GM12878 (cell line): ENCODE data around the gene DARS1. TPM values are rescaled to one million over a fixed set of nuclear protein-coding genes. Genes with fewer than 3 reads are reported as not detected.

ENCODE experiments used
- ATF7 ChIP-seq: fragments of 450-650 bp; IDR thresholded peaks from 2 replicates; pipeline ENCODE4 v1.6.1; 2016; ENCODE audit warnings: low read depth, mild to moderate bottlenecking
- BMI1 ChIP-seq: fragments of 450-650 bp; IDR thresholded peaks from 2 replicates; pipeline ENCODE4 v1.6.1; 2016; ENCODE audit warnings: mild to moderate bottlenecking, moderate library complexity, borderline replicate concordance
- CTCF ChIP-seq, 3 experiments: IDR thresholded peaks in 2 of 3; conservative IDR thresholded peaks in 1 of 3; 2 replicates each; pipeline ENCODE4 v1.5.1; 2011; ENCODE audit warnings: low read depth in 3 of 3, low read length in 3 of 3, mild to moderate bottlenecking in 3 of 3, control low read depth in 2 of 3, moderate library complexity in 2 of 3, inconsistent platforms in 1 of 3, mixed read lengths in 1 of 3; ENCODE audit not compliant: control insufficient read depth in 2 of 3, insufficient read depth in 1 of 3; ENCODE audit errors: extremely low read depth in 1 of 3
- MTA2 ChIP-seq: fragments of 450-650 bp; IDR thresholded peaks from 2 replicates; pipeline ENCODE4 v1.6.1; 2016; ENCODE audit warnings: low read depth, mild to moderate bottlenecking, moderate library complexity
- NR2C2 ChIP-seq: IDR thresholded peaks from 2 replicates; pipeline ENCODE4 v1.6.1; 2011; ENCODE audit warnings: borderline replicate concordance, low read depth; ENCODE audit not compliant: control insufficient read depth, insufficient read length
- POLR2AphosphoS2 ChIP-seq: IDR thresholded peaks from 2 replicates; pipeline ENCODE4 v1.6.1; 2011; ENCODE audit warnings: low read depth, mild to moderate bottlenecking, low read length, improper control_type of control experiment, moderate library complexity
- REST ChIP-seq: IDR thresholded peaks from 2 replicates; pipeline ENCODE4 v1.6.1; 2012; ENCODE audit warnings: mild to moderate bottlenecking, low read depth, low read length
- SMARCA5 ChIP-seq: fragments of 450-650 bp; IDR thresholded peaks from 2 replicates; pipeline ENCODE4 v1.6.1; 2017; ENCODE audit warnings: mild to moderate bottlenecking
- SP1 ChIP-seq: IDR thresholded peaks from one replicate; pipeline ENCODE4 v1.6.1; 2011; ENCODE audit warnings: low read depth, low read length
- YY1 ChIP-seq: IDR thresholded peaks from 2 replicates; pipeline ENCODE4 v1.6.1; 2011; ENCODE audit warnings: low read depth, mild to moderate bottlenecking, low read length
- ZNF622 ChIP-seq: fragments of 450-650 bp; IDR thresholded peaks from 2 replicates; pipeline ENCODE4 v1.6.1; 2017; ENCODE audit warnings: mild to moderate bottlenecking, inconsistent platforms
- polyA plus RNA-seq, 11 experiments: library from polyadenylated mRNA; depleted of rRNA in 4 of 11; unstranded in 6 of 11; stranded (reverse) in 5 of 11; fragments of >200 nt; fragmentation: Nextera tagmentation in 4 of 11; fragmentation: Illumina TruSeq in 1 of 11; extraction: Ambion mirVana in 4 of 11; extraction: Trizol in 1 of 11; gene quantifications; 1 replicate in 1 of 11; 2 replicates in 10 of 11; pipeline versions ENCODE4 v1.2.1 to v1.2.3, GENCODE V29; 2011 to 2016; ENCODE audit warnings: inconsistent platforms in 2 of 11, missing spikeins in 2 of 11, low read depth in 1 of 11
- total RNA-seq, 4 experiments: library from RNA; depleted of rRNA in 3 of 4; stranded (reverse); fragments of >200 nt in 3 of 4; fragmentation: Illumina TruSeq in 1 of 4; extraction: Trizol in 1 of 4; gene quantifications; 2 replicates each; pipeline versions ENCODE4 v1.2.1 to v1.2.3, GENCODE V29; 2013 to 2021

Gene DARS1
- total and polyA plus RNA-seq, 10 of the 15 experiments (the other 5 are each of a cell fraction or from before 2014, with no cell fraction given) = 91.0 to 387 (median 137) TPM

- TF ChIP-seq REST (no peak), POLR2AphosphoS2 (no peak), CTCF (IDR thresholded peaks at IDR 0.05 in 2 of 3, conservative IDR thresholded peaks at IDR 0.05 in 1 of 3; ENCODE audit: control insufficient read depth in 2 of 3, extremely low read depth in 1 of 3, insufficient read depth in 1 of 3, low read depth in 3 of 3, low read length in 3 of 3) (no peak), YY1 (no peak), ZNF622 (no peak), SMARCA5 (no peak), MTA2 (no peak), NR2C2 (no peak), BMI1 (no peak), ATF7 (no peak), SP1 (no peak)
Measured at GRCh38 chr2:135882415-135882814, 103.0 kb downstream of the DARS1 start (continued).
